Stimulated activated naive CD4-positive, alpha-beta T cell (primary cell): ENCODE data around the gene CST4.
"Not testable (repeated sequence)": the region's sequence is repeated elsewhere in the genome, so short reads cannot be mapped to it uniquely, and the experiment has no call there.

Experiments used
- DNase-seq, 6 experiments: peaks; one replicate each; lab custom pipeline; 2025; lab: John Stamatoyannopoulos, UW

CST4 gene

DNA sequence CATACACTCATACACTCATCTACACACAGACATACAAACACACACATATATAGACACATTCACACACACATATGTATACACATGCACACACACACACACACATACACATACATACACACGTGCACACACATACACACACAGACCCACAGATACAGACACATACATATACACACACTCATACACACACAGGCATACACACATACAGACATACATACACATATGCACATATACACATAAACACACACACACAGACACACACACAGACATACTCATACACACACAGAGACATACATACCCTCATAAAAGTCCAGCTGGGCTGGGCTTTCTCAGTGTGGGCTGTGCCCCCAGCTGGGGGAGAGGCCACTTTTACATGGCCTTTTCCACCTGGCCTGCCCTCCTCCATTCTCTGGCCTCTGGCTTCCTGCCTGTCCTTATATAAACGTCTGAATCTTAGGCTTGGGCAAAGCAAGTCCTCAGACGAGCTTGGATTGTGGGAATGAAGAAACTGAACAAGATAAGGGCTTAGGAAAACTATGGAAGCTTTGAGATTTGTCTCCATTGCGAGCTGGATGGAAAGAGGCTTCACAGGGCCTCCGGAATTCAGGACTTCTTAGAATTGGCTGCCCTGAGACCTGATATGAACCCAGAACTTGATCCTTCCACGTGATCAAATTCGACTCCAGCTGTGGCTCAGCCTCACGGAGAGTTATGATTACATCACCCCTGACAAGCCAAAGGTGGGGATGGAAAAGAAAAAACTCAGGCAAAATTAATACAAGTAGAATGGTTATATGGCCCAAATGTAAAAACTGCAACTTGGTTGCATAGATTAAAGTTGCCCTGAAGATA, 28.6 kb downstream of the CST4 start:
- DNase-seq: no peak

DNA sequence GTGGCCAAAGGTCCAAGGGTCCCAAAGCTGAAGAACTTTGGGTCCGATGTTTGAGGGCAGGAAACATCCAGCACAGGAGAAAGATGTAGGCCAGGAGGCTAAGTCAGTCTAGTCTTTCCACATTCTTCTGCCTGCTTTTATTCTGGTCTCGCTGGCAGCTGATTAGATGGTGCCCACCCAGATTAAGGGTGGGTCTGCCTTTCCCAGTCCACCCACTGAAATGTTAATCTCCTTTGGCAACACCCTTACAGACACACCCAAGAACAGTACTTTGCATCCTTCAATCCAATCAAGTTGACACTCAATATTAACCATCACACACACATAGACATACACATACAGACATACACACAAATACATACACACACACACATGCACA, 29.2 kb downstream of the CST4 start:
- not testable (repeated sequence) for DNase-seq

DNA sequence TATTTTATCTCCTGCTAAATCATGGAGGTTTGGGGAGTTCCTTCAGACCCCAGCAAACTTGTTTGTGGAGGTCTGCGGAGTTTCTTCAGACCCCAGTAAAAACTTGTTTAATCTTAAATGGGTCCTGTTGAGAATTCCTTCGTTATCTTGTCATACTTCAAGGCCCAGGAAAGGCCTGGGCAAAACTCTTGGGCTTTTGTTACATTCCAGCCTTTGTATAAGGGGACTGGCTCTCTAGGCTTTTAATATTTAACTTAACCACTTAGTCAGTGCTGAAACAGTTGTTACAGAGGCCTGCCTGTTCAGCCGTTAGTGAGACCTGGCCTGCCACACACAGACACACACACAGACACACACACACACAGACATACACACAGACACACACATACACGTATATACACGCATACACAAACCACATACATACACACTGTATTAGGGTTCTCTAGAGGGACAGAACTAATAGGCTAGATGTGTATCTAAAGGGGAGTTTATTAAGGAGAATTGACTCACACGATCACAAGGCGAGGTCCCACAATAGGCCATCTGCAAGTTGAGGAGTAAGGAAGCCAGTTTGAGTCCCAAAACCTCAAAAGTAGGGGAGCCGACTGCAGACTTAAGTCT, 29.7 kb downstream of the CST4 start:
- DNase-seq: no peak

DNA sequence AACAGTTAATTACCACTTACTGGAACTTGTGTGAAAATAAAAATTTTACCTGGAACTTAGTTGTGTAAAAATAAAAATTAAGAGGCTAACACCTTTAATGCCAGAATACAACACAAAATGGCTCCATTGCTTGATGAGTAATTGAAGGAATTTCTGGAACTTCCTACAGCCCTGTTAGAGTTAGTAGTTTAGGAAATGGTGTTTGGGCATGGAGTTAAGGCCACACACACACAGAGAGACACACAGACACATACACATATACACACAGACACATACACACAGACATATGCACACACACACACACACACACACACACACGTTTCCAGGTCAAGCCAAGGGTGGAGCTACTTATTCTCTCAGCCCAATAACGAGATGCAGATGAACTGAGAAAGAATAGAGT, 30.5 kb downstream of the CST4 start:
- no peak for DNase-seq

DNA sequence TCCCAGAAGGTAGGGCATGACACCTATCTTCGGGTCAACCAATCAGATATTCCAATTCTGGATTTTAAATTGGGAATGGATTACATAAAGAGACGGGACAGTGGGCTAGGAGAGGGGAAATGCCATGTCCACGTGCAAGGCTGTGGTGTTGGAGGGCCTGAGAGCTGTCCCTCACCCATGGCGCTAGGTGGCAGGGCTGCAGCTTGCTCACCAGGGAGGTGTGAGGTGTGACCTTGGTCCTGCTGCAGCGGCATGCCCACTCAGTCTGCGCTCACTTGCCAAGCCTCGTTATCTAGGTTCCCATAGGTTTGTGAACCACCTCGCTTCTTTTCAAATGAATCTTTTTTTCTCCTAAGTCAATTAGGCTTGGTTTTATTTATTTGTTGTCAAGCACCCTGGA, 31.6 kb downstream of the CST4 start:
- DNase-seq: no peak

DNA sequence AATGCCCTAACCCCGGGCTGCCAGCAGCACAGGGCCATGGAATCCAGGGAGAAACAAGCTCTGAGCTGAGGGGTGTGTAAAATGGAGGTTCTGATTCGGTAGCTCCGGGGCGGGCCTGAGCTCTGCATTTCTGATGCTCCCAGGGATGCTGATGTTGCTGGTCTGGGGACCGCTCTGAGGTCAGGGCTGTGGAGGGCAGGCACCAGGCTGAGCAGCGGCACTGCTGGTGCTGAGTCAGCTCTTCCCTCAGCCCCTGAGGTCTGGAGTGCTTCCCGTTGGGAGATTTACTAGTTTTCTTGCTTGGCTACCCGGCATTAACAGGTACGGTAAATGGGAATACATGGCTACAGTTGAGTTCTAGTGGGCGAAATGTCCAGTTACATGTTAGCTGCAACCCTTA, 32.5 kb downstream of the CST4 start:
- no peak for DNase-seq

DNA sequence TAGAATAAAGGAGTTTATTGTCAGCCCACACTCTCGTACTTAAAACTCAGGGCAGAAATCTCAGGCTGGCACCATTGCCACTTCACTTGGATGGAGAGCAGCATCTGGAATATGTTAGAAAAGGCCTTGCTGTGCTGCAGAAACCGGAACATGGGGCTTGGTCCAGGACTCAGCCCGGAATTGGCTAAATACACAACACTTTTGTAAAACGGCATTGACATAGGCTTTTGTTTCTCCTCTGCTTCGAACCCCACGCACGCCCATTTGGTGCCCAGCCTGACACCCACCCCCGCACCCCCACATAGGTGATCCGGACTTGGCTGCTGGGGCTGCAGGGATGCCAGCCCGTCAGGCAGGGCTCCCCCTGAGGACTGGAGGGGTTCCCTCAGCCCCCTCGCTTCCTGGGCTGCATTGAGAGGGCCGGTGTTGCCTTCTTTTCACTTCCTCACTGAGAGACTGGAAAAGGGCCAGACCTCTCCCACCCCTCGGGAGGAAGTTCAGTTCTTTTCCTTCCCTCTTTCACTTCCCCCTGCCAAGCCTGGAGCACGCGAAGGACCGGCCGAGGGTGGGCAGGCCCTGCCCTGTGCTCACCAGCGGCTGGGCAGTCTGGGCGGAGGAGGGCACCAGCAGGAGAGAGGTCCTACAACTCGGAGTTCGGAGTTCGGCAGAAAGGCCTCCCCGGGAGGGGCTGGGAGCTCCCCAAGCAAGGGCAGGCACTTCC, 33.2 kb downstream of the CST4 start:
- DNase-seq: no peak

DNA sequence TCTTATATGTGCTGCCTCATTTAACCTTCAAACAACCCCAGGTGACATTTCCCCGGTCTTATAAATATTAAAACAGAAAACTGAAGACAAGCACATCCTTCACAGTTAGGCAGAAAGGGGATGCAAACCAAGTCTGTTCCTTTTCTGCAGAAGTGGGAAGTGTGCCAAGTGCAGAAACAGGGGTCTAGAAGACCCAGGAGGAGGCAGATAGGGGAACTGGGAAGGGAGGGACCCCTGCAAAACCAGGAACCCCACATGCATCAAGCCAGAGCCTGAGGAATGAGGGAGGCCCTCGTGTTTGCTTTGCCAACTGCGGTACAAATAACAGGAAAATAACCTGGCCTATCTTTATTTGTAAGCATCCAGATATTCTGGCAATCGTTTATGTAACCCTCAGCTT, 34.1 kb downstream of the CST4 start:
- no peak for DNase-seq

DNA sequence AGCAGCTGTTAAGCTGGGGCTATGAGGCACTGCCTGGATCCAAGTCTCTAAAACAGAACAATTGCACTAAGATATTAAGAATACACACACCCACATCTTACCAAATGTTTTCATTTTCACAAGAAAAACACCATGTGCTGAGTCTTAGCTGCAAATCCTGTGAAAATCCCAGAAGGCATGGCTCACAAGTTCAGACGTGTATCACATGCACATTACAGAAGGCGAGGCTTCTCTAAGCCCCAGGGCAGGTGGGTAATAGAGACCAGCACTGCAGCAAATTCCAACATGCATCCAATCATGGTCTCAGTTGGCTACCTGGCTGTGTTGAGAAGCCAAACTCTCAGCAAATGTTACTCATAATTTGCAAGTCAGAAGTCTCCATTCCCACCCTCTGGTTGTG, 34.8 kb downstream of the CST4 start:
- DNase-seq: no peak

DNA sequence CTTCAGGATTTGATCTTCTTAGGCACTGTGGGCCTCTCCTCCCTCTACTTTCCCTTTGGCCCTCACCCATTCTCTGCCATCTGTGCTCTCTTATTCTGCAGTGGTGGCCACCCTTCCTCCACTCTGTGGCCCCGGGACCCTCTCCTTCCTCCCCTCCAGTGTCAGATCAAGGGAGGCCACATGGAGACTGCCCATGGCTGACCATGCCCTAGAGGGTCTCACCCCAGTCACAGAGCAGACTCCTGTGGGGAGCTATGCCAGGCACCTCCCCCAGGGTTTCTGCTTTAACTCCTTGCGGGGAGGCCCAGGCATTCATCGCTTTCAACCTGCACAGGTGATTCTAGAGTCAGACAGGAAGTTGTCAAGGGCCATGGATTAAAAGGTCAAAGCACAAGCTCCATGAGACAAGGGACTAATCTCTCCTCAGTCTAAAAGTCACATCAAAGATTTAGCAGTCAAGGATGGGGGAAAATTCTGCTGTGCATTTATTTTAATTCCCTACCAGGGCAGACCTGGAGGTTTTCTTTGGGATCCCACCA, 35.4 kb downstream of the CST4 start:
- no peak for DNase-seq

DNA sequence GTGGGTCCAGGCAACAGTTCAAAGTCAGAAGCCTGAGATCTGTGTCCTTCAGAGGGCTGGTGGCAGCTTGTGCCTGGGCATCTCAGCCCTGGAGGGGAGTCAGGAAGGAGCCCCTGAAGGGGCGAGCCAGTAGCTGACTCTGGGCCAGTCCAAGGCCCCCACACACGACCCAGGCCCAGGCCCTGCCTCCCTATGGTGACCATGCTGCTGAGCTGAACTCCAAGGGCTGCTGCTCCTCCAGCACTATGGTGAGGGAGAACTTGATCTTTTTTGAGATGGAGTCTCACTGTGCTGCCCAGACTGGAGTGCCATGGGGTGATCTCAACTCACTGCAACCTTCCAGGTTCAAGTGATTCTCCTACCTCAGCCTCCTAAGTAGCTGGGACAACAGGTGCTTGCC, 35.9 kb downstream of the CST4 start:
- DNase-seq: no peak

DNA sequence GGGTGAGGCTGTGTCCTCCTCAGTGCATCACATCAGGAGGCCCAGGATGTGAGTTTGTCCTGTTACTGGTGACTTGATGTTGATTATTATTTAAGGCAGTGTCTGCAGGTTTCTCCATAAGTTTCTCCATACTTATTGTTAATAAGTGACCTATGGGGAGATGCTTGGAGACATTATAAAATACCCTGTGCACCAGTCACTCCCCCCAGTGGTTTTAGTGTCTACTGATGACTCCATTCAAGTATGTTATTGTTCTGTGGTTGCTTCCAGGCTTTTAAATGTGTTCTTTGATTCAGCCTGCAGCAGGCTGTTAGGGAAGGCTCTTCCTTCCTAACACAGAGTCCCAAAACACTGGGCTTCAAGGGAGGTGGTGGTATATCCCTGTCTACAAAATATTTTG, 36.5 kb downstream of the CST4 start:
- DNase-seq: no peak

DNA sequence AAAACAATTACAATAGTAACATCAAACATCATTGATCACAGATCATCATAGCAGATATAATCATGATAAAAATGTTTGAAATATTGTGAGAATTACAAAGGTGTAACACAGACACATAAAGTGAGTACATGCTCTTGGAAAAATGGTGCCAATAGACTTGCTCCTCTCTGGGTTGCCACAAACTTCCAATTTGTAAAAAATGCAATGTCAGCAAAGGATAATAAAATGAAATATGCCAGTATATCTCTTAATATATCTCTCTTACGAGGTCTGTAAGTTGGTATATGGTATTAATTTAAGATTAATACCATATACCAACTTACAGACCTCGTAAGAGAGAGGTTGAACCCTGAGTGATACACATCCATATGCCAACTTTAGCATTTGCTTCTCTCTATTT, 37.7 kb downstream of the CST4 start:
- DNase-seq: no peak

DNA sequence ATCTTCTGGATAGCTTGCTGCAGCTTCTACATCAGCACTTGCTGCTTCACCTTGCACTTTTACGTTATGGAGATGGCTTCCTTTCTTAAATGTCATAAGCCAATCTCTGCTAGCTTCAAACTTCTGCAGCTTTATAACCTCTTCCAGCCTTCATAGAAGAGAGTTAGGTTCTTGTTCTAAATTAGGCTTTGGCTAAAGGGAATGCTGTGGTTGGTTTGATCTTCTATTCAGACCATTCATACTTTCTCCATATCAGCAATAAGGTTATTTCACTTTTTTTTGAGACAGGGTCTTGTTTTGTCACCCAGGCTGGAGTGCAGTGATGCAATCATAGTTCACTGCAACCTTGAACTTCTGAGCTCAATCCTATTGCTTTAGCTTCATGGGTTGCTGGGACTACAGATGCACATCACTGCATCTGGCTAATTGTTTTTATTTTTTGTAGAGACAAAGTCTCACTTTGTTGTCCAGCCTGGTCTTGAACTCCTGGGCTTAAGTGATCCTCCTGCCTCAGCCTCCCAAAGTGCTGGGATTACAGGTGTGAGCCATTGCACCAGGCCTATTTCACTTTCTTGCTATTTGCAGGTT, 38.9 kb downstream of the CST4 start:
- DNase-seq: no peak

DNA sequence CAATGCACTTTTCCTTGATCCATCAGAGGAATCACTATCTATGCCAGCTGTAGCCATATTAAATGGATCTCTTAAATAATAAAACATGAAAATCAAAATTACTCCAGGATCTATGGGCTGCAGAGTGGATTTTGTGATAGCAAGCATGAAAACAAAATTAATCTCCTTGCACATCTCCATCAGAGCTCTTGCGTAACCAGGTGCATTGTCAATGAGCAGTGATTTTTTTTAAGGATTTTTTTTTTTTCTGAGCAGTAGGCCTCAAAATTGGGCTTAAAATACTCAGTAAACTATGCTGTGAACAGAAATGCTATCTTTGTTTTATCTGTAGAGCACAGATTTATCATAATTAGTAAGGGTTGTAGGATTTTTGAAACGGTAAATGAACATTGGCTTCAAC, 39.6 kb downstream of the CST4 start:
- DNase-seq: no peak

DNA sequence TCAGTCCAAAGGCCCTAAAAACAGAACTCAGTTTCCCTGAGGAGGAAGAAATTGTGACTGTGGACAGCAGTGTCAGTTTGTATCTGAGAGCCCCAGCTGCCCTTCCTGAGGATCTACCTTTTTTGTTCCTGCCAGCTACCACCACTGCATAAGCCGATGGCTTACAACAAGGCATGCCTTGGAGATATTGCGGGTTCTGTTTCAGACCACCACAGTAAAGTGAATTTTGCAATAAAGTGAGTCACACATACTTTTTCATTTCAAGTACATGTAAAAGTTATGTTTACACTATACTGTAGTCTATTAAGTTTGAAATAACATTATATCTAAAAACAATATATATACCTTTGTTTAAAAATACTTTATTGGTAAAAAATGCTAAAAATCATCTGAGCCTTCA, 41.5 kb downstream of the CST4 start:
- DNase-seq: no peak

DNA sequence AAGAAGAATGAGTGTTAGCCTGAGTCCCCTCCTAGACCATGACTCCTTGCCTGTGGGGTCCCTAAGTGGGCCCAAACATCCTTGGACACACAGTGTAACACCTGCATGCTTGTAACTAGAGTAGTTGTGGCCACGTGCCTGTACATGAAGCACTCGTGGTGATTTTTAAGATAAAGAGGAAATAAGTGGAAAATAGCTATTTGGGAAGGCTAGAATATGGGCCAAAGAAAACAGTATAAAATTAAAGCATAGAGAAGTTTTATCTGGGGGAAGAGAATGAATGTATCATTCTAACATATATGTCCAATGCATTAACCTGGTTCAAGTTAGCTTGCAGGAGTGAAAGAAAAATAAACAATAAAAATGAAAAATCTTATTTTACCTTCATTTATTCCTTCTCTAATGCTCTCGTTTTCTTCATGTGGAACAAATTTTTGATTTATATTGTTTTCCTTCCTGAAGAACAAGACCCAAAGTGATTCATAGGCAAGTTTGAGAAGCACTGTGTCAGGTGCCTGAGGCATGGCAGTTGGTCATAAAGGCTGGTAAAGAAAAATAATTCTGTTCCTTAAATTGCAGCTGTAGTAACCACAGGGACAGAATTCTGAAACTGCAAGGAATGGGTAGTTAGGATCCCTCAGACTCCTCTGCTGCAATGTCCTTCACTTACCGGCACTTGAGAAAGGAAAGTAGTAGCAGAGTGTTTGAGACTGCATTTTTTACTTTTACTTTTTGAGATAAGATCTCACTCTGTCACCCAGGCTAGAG, 42.5 kb downstream of the CST4 start:
- DNase-seq: no peak

DNA sequence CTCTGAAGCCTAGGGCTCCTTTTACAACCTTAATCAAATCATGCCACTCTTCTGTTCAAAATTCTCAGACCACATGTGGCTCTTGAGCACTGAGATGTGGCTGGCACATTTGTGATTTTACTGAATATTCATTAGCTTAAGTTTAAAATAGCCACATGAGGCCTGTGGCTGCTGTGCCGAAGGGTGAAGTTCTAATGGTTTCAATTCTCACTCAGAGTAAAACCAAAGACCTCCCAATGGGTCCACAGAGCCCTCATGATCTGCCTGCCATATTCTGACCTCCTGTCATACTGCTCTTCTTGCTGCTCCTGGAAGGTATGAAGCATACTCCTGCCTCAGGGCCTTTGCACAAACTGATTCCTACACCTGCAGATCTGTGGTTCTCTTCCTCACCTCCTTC, 43.3 kb downstream of the CST4 start:
- DNase-seq: no peak

DNA sequence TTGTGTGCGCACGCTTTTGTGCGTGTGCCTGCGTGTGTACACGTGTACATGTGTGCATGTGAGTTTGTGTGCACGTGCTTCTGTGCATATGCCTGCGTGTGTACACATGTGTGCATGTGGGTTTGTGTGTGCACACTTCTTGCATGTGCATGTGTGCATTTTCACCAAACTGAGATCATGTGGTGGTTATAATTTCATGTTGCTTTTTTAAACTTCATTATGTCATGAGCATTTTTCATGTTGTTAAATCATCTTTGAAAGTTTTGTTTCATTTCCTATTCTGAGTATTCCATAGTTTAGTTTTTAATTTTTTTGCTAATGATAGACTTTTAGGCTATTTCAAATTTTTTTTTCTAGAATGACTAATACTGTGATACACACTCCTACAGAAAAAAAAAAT, 44.7 kb downstream of the CST4 start:
- DNase-seq: no peak

DNA sequence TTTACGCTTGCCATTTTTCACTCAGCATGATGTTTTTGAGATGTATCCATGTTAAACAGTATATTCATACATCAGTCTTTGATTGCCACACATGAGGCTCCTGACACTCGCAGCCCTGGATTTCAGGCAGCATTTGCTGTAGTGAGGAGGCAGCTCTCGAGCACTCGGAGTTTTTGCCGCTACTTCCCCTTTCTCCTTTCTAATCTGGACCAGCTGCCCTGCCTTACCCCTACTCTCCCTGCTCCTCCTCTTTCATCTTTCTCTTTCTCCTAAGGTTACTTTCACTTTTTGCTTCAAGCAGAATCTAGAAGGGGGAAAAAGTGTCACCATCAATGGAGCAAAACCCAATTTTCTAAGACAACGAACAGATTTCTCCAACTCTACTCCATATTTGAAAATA, 45.2 kb downstream of the CST4 start:
- no peak for DNase-seq

DNA sequence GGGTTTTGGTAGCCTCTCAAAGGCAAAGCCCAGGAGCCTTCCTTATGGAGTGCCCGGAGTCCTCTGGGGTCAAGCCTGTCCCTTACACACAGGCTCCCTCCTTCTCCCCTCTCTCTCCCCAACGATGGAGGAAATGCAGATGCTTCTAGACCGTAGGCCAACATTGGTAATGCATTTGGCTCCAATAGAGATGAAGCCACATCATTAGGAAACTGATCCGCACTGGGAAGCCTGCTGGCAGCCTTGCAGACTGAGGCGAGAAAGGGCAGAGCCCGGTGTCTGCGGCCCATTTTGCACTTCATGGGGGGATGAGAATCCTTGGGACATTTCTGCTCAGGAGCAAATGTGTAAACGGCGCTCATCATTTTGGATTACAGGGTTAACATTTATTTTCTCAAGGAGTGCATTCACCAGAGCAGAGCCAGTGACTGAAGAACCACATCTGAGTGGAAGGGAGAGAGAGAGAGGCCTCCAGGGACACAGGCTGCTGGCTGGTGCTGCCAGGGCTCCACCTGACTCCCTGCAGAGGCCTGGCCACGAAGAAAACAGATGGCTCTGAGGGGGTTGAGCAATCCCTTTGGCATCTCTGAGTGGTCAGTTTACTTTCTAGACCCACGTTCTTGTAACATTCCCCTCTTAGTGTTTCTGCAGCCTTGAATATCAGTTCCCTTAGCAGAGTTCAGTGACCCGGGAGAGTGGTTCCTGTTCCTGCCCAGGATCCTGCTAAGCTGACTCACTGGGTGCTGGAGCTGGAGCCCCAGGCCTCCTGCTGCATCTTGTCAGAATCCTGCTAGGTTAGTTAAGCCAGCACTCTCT, 46.7 kb downstream of the CST4 start:
- DNase-seq: no peak
